ENCODE data around the gene ERMN.

Gene ERMN

DNA sequence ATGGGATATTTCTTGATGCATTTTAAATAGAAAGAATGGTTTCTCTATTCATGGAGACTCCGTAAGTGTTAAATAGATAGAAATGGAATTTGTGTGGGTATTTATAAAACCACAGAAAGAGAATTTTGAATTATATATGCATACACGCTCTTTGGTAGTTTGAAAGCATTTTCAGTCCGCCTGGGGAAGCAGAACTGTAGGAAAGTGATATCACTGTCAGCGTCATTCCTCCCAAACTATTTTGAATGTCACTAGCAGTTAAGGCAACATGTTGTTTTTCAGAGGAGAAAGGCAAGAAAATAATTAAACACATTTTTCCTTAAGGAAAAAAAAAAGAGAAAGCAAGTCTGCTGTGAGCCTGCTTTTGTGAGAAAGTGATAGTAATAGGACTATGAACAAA lies 8.7 kb upstream of the ERMN start:
- Histone ChIP-seq H3K27me3 (ENCODE audit: insufficient read depth, low read depth) (no peaks in the 10 kb centered on the region), H3K4me1 (ENCODE audit: low read depth, poor library complexity, severe bottlenecking) (peaks cover 10% of the 10 kb centered on the region), H3K9ac (no peak overlapping the region), H3K36me3 (ENCODE audit: insufficient read depth) (no peaks in the 10 kb centered on the region), H4K20me1 (ENCODE audit: insufficient read depth) (no peaks in the 10 kb centered on the region), H3K79me2 (ENCODE audit: insufficient read depth, low read depth) (no peaks in the 10 kb centered on the region), H3K4me3 (IDR thresholded peaks at IDR 0.05; ENCODE audit: insufficient read depth, low read depth, low read length) (no peak overlapping the region), H3K27ac (no peak overlapping the region), H2AFZ (ENCODE audit: low read depth) (no peak overlapping the region), H3K4me2 (no peak overlapping the region)
- TF ChIP-seq CTCF (conservative IDR thresholded peaks at IDR 0.05; ENCODE audit: low read depth, low read length): no peak

- no peaks in the 10 kb centered on the region for H4K20me1 ChIP-seq (ENCODE audit: insufficient read depth)
- no peaks in the 10 kb centered on the region for H3K36me3 ChIP-seq (ENCODE audit: insufficient read depth)
- no peaks in the 10 kb centered on the region for H3K27me3 ChIP-seq (ENCODE audit: insufficient read depth, low read depth)
- TF ChIP-seq CTCF (conservative IDR thresholded peaks at IDR 0.05; ENCODE audit: low read depth, low read length): no peak
- H3K4me2 ChIP-seq: no peak overlapping the region
- H3K9ac ChIP-seq: no peak overlapping the region
- peaks cover 10% of the 10 kb centered on the region for H3K4me1 ChIP-seq (ENCODE audit: low read depth, poor library complexity, severe bottlenecking)
- no peak overlapping the region for H2AFZ ChIP-seq (ENCODE audit: low read depth)
- no peaks in the 10 kb centered on the region for H3K79me2 ChIP-seq (ENCODE audit: insufficient read depth, low read depth)
- no peak overlapping the region for H3K4me3 ChIP-seq (IDR thresholded peaks at IDR 0.05; ENCODE audit: insufficient read depth, low read depth, low read length)
- no peak overlapping the region for H3K27ac ChIP-seq
Observed at GRCh38 chr2:157333304-157334047, 7.9 kb upstream of the ERMN start.

GRCh38 chr2:157329524-157329923 lies 3.9 kb upstream of the ERMN start:
- no peak overlapping the region for H3K4me2 ChIP-seq
- TF ChIP-seq CTCF (conservative IDR thresholded peaks at IDR 0.05; ENCODE audit: low read depth, low read length): no peak
- peaks cover 10% of the 10 kb centered on the region for H3K4me1 ChIP-seq (ENCODE audit: low read depth, poor library complexity, severe bottlenecking)
- H3K9ac ChIP-seq: no peak overlapping the region
- H3K4me3 ChIP-seq (IDR thresholded peaks at IDR 0.05; ENCODE audit: insufficient read depth, low read depth, low read length): no peak overlapping the region
- no peaks in the 10 kb centered on the region for H3K79me2 ChIP-seq (ENCODE audit: insufficient read depth, low read depth)
- no peak overlapping the region for H3K27ac ChIP-seq
- H3K27me3 ChIP-seq (ENCODE audit: insufficient read depth, low read depth): no peaks in the 10 kb centered on the region
- no peaks in the 10 kb centered on the region for H3K36me3 ChIP-seq (ENCODE audit: insufficient read depth)
- no peak overlapping the region for H2AFZ ChIP-seq (ENCODE audit: low read depth)
- no peaks in the 10 kb centered on the region for H4K20me1 ChIP-seq (ENCODE audit: insufficient read depth)

GRCh38 chr2:157327621-157328500 lies 2.2 kb upstream of the ERMN start:
- Histone ChIP-seq H4K20me1 (ENCODE audit: insufficient read depth) (no peaks in the 10 kb centered on the region), H3K36me3 (ENCODE audit: insufficient read depth) (no peaks in the 10 kb centered on the region), H3K27ac (no peak overlapping the region), H3K27me3 (ENCODE audit: insufficient read depth, low read depth) (no peaks in the 10 kb centered on the region), H2AFZ (ENCODE audit: low read depth) (no peak overlapping the region), H3K4me3 (IDR thresholded peaks at IDR 0.05; ENCODE audit: insufficient read depth, low read depth, low read length) (no peak overlapping the region), H3K9ac (no peak overlapping the region), H3K79me2 (ENCODE audit: insufficient read depth, low read depth) (no peaks in the 10 kb centered on the region), H3K4me2 (no peak overlapping the region), H3K4me1 (ENCODE audit: low read depth, poor library complexity, severe bottlenecking) (peaks cover 10% of the 10 kb centered on the region)
- peak; percentile 99 for TF ChIP-seq CTCF (conservative IDR thresholded peaks at IDR 0.05; ENCODE audit: low read depth, low read length)

Measured in KMS-11 (cell line).